T47D (cell line): ENCODE data around the gene FCRLA.

Source experiments
- DNase-seq, 2 experiments: peaks; one replicate each; pipeline versions ENCODE4 v3.0.0 to v3.0.0-alpha.2; 2011 to 2012; ENCODE audit warnings: low read depth in 1 of 2, low spot score in 1 of 2
- JUND ChIP-seq: IDR thresholded peaks from 2 replicates; pipeline ENCODE4 v1.6.1; 2012; ENCODE audit warnings: low read depth
- in situ Hi-C: cut with HindIII; loops from 2 replicates; pipeline ENCODE4 v1.10.0; 2016; ENCODE audit warnings: low sequenced_read_pairs, low pct_unique_long_range_greater_than_20kb

Gene FCRLA

DNA sequence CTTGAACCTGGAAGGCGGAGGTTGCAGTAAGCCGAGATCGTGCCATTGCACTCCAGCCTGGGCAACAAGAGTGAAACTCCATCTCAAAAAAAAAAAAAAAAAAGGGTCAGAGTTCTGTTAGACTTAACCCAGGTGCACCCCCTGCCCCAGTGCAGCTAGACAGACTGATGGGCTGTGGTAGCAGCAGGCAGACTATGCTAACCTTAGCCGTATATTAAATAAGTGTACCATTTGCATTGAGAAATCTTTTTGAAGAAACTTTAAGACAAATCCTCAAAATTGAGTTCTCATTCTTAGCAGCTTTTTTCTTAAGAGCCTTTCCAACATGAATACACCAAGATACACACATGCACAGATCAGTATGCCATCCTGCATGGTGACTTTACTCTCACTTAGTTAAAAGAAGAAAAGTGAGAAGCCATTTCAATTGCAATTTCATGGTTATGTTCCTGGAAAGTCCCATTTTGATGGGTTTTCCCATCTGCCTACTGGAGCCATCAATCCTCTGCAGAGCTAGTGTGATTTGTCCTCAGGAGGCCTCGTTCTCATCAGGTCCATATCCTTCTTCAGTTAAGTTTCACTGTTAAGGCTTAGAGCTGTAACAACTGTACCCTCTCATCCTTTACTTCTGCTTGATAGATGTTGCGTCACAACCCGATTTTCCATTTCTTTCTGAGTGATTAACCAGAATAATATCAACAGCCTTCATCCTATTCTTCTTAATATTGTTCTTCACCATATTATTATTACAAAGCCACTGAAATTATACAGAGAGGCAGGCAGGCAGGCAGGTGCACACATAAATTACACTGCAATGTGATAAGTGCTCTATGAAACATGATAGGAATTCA, 21.6 kb downstream of the FCRLA start:
- no peak for TF ChIP-seq JUND
- in situ Hi-C loops = no loop called here
- DNase-seq = no peak

DNA sequence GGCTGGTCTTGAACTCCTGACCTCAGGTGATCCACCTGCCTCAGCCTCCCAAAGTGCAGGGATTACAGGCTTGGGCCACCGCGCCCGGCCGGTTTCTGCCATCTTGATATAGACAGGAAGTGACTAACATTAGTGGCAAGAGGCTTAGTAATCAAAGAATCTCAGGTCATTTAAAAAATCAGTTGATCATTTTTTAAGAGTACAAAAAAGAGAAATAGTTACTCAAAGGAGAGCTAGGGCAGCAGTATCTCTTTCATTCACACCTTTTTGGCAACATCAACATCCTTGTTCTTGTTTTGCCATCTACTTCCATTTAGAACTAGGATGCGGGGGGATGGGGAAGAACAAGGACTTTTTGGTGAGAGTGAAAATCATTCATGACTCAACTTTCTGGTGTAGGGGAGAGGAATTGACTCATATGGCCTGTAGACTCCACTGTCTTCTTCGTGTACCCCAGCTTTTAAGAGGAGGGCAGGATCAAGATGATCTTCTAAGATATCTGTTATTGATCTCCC, 23.1 kb downstream of the FCRLA start:
- no peak for DNase-seq
- in situ Hi-C loops = no loop called here
- TF ChIP-seq JUND = no peak

GRCh38 chr1:161731241-161731640, 24.2 kb downstream of the FCRLA start:
- TF ChIP-seq JUND = no peak
- DNase-seq = no peak
- in situ Hi-C loops = no loop called here

- in situ Hi-C loops = no loop called here
These were observed 25.1 kb downstream of the FCRLA start for GRCh38 chr1:161731981-161732718.

GRCh38 chr1:161733526-161733925, 26.5 kb downstream of the FCRLA start:
- no peak for TF ChIP-seq JUND
- in situ Hi-C loops = no loop called here
- DNase-seq = peak in 1 of 2 experiments; percentile 48

More at GRCh38 chr1:161731981-161732718, 25.1 kb downstream of the FCRLA start:
- no peak for TF ChIP-seq JUND
- no peak for DNase-seq

- TF ChIP-seq JUND = no peak
- in situ Hi-C loops = no loop called here
- DNase-seq = no peak
These were observed 28.8 kb downstream of the FCRLA start for GRCh38 chr1:161735837-161736236.

DNA sequence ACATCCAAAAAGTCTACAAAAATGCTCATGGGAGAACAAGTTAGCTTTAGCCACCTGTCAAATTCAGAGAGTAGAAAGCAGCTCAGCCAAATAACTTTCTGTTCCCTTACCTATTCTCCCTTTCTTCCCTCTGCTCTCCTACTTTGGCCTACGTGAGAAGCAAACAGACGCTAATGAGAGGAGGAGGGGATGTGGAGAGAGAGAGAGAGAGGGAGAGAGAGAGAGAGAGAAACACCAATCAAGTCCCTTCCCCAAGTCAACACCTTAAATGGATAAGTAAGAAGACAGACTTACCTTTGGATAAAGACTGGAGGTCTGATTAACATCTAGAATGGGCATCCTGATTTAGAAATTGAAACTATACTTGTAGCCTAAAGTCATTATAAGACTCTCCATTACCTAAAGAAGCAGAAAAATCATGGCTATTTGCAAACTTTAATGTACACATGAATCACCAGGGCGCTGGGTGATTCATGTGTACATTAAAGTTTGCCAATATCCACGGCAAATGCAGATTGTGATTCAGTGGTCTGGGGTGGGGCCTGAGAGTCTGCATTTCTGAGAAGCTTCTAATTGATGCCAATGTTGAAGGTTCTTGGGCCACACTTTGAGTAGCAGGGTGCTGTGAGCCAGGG, 29.4 kb downstream of the FCRLA start:
- in situ Hi-C loops = no loop called here
- DNase-seq = no peak
- TF ChIP-seq JUND = no peak

DNA sequence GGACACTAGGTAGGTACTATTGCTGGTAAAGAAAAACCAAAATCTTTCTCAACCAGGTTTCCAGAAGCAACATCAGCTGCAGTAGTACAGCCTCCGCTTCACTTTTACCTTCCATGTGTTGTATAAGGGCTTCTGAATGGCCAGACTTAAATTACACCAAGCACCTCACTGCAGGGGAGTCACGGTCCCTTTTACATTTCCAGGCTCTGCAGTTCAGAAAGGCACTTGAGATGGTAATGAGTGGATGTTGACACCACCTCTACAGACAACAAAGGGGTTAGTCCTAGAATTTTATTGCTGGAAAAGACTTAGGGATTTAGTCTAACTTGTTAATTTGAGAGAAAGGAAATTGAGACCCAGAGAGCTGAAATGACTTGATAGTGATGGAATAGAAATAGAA, 30.6 kb downstream of the FCRLA start:
- TF ChIP-seq JUND = no peak
- in situ Hi-C loops = no loop called here
- no peak for DNase-seq

- in situ Hi-C loops = no loop called here
- TF ChIP-seq JUND = no peak
- DNase-seq = peak in 1 of 2 experiments; percentile 70
These were observed 31.7 kb downstream of the FCRLA start for GRCh38 chr1:161738627-161739287.

GRCh38 chr1:161739865-161740566, 33.0 kb downstream of the FCRLA start:
- in situ Hi-C loops = no loop called here
- no peak for DNase-seq
- TF ChIP-seq JUND = no peak

GRCh38 chr1:161740921-161741320, 33.9 kb downstream of the FCRLA start:
- no peak for TF ChIP-seq JUND
- no peak for DNase-seq
- in situ Hi-C loops = no loop called here

DNA sequence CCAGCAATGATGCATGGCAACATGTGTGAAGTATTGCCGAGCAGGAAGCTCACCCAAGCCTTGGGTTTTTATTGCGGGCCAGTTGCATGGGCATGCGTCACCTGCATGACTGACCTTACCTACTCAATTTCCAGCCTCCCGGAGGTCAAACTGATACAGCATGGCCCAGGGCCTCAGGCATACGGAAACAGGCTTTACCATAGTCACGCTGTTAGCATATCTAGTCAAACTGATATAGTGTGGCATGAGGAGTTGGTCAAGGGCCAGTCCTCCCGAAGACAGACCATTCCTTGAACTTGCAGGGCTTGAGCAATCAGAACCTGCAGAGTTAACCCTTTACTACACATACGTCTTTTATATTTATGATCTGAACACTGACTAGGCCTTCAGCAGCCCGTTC, 36.2 kb downstream of the FCRLA start:
- no peak for TF ChIP-seq JUND
- no peak for DNase-seq
- in situ Hi-C loops = no loop called here
